ENCODE results near the gene IDUA.
"Not testable (repeated sequence)": the region's sequence is repeated elsewhere in the genome, so short reads cannot be mapped to it uniquely, and the experiment has no call there.

IDUA gene

GRCh38 chr4:986879-987623 is at the start of gene IDUA:
IDUA (plus strand) TSS chr4:987044; CDS start chr4:987085, 41 bp downstream.
- DNase-seq: peak; percentile 86

GRCh38 chr4:939508-939907 is 47.3 kb upstream of the IDUA start:
- DNase-seq: not testable (repeated sequence)

GRCh38 chr4:945274-946102 is 41.4 kb upstream of the IDUA start:
- no peak for DNase-seq

- no peak for DNase-seq
Observed at GRCh38 chr4:946103-946450, 40.8 kb upstream of the IDUA start.

GRCh38 chr4:946517-947471 is 40.0 kb upstream of the IDUA start:
- no peak for DNase-seq

DNA sequence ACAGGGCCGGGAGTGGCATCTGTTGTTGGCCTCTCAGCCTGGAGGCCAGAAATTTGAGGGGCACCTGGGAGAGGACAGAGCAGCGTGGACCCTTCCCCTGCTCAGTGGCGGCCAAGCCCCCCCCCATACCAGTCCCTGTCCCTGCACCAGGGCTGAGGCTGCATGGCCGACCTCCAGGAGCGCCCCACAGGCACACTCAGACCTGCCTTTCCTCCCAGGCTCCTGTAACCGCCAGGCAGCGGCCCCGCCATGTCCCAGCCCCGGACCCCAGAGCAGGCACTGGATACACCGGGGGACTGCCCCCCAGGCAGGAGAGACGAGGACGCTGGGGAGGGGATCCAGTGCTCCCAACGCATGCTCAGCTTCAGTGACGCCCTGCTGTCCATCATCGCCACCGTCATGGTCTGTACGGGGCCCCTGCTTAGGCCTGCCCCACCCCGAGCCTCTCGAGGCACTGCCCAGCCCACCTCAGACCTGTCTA is 39.3 kb upstream of the IDUA start:
- DNase-seq: no peak

DNA sequence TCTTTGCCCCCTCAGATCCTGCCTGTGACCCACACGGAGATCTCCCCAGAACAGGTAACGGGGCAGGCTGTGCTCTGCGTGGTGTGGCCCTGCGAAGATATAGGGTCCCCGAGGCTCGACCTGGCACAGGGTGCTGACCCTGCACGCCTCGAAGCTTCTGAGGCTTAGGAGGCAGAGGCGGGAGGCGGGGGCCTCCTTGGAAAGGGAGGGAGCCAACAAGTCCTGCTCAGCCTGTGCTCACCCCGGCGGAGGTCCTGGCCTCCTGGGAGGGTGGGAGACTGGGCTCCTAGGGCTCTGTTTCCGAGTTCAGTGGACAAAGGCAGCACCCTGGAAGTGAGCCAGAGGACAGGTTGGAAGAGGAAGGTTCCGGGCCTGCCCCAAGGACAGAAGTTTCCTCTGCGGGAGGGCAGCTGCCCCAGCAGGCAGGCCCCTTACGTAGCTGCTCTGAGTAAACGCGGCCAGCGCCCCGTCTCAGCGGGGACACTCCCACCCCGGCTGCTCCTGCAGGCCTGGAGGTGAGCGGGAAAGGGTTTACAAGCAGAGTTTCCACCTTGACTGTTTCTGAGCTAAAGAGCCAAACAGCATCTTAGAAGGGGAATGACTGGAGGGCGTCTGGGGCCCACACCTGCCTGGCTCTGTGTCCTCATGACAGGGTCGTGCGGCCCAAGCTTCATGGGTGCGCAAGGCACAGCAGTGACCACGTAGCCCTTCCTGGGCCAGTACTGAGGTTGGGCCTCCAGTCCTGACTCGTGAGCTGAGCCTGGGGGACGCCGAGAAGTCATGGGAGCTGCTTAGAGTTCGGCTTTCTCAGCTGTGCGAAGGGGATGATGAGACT is 38.5 kb upstream of the IDUA start:
- no peak for DNase-seq

DNA sequence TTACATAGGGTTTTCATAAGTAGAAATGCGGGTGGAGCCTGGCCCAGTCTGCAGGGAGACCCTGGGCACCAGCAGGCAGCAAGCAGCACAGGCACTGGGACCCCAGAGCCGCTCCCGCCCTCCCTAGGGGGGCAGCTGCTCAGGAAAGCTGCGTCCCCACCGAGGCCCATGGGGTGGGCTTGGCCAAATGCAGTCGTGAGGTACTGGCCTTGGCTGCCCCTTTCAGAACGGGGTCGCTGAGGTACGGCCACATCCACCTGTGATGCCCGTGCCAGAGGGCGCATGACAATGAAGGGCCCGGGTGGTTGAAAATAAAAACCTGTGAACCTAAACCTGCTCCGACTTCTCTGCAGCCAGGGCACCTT is 37.9 kb upstream of the IDUA start:
- no peak for DNase-seq

- DNase-seq: no peak
Observed at GRCh38 chr4:949656-950055, 37.2 kb upstream of the IDUA start.

DNA sequence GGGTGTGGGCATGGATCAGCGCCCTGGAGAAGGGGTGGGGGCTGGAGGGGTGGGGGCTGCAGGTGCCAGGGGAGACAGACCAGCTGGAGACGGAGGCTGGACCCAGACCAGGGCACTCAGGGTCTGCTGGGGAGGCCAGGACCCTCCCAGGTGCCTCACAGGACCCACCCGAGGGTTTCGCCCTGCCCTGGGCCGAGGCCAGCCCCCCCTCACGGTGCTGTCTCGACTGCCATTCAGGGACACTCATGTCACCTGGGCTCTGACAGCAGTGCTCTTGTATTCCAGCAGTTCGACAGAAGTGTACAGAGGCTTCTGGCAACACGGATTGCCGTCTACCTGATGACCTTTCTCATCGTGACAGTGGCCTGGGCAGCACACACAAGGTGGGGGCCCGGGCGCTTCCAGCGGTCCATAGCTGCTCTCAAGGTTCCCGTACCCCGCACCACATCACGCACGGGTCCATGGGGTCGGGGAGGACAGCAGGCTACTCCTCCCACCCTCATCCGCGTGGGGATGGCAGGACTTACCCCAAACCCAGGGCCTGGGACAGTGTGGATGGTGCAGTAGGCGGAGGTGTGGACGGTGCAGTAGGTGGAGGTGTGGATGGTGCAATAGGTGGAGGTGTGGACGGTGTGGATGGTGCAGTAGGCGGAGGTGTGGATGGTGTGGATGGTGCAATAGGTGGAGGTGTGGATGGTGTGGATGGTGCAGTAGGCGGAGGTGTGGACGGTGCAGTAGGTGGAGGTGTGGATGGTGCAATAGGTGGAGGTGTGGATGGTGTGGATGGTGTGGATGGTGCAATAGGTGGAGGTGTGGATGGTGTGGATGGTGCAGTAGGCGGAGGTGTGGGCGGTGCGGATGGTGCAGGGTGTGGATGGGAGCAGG is 36.5 kb upstream of the IDUA start:
- DNase-seq: no peak

DNA sequence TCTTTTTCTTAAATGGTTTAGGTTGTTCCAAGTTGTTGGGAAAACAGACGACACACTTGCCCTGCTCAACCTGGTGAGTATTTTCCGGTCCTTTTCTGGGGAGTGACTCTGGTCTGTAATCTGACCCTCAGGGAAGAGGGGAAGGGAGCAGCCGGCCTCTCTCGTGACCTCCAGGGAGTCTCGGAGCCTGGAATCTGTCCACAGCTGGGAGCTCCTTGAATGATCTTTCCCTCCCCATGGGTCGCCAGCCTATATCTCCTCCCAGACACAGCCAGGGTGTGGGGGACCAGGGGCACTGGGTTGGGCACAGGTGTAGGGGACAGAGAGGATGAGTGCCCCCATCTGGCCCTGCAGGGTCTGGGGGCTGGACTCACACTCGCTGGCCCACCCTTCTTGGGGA is 35.7 kb upstream of the IDUA start:
- DNase-seq: no peak

DNA sequence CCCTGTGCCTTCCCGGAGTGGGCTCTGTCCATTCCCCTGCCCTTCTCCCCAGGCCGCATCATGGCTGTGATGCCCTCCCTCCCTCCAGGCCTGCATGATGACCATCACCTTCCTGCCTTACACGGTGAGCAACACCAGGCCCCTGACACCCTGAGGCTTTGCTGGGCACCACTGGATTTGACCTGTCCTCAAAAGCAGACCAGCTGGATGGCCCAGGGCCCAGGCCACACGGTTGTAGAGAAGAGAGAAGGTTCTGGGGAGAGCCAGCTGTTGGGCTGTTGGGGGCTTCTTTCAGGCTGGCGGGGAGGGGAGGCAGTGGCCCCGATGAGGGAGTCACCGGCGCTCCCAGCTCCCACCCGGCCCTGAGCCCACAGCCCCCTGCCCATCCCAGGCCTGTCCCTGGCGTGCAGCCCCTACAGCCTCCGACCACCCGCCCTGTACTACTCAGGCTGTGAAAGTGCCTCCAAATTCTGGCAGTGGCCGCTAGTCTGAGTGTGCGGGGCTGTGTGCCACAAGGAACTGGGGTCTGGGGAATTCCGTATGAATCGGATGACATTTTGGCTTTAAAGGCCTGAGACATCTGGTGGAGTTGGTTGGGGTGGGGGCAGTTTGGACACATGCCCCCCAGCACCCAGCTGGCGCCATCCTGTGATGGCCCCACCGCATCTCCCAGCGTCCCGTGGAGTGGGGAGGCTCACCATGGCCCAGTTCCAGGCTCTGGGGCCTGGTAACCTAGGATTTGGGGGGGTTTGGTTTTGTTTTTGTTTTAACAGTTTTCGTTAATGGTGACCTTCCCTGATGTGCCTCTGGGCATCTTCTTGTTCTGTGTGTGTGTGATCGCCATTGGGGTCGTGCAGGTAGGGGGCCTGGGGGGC is 35.0 kb upstream of the IDUA start:
- DNase-seq: no peak

DNA sequence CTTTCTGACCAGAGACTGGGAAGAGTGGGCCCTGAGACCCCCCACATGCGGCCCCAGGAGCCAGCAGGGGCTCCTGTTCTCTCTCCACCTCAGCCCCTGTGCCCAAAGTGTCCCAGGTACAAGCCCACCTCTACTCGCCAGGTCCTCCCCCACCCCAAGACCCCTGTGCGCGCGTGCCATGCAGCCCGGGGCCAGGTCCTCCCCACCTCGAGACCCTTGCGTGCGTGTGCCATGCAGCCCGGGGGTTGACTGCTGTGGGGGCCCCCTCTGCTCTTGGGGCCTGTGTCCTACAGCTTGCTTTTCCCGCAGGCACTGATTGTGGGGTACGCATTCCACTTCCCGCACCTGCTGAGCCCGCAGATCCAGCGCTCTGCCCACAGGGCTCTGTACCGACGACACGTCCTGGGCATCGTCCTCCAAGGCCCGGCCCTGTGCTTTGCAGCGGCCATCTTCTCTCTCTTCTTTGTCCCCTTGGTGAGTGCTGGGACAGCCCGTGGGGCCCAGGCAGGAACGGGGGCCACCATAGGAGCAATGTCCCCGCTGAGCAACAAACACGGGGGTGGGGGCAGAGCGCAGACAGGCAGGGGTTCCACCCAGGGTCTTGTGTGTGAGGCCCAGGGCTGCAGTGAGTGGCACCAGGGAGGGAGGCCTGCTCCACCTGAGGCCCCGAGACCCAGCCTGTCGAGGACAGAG is 33.8 kb upstream of the IDUA start:
- DNase-seq: no peak

DNA sequence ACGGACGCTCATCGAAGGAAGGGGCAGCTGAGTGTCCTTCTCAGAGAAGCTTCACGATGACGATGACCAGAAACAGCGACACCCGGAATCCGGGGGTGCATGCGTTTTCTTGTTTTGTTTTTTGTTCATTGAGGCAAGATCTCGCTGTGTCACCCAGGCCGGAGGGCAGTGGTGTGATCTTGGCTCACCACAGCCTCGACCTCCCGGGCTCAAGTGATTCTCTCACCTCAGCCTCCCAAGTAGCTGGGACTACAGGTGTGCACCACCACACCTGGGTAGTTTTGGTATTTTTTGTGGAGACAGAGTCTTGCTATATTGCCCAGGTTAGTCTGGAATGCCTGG is 33.3 kb upstream of the IDUA start:
- DNase-seq: no peak

DNA sequence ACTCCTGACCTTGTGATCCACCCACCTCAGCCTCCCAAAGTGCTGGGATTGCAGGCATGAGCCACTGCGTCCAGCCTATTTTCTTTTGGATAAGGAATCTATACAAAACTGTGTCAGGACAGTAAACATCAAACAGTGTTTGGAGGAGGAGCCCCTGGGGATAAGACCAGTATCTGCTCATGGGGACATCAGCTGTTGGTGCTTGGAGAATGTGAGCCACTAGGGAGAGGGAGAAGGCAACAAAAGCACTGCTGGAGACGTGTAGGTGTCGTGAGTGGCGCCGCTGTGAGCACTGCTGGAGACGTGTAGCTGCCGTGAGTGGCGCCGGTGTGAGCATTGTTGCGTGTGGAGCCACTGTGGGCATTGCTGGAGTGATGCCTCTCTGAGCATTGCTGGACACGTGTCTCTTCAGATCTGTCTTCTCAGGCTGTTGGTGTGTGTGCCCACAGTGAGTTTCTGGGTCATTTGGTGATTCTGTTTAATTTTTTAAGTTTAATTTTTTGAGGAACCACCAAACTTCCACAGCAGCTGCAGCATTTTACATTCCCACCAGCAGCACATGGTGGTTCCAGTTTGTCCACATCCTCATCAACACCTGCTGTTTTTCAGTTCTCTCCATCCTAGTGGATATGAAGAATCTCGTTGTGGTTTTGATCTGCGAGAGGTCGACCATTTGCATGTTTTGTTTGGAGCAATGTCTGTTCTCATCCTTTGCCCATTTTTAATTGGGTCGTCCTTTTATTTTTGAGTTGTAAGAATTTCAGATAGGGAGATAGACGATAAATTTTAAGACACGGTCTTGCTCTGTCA is 32.4 kb upstream of the IDUA start:
- DNase-seq: no peak

- DNase-seq: no peak
Observed at GRCh38 chr4:955161-955921, 31.5 kb upstream of the IDUA start.

DNA sequence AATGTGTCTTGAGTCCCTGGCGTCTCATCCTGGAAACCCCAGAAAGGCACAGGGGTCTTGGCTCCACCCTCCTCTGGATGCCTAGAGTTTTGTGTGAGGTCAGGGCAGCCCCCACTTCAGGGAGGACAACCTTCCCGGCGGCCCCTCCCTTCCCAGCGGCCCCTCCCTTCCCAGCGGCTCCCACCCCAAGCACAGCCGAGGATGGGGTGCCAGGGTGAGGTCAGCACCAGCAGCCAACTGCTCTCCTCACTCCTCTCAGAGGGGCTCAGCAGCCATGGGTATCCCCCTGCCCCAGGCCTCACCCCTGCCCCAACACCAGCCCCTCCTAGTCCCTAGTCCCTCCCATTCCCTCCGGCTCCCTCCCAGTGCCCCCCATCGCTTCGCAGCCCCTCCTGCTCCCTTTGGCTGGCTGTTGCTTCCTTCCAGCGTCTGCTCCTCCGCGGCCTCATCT is 30.9 kb upstream of the IDUA start:
- DNase-seq: no peak

All from EL (cell line).